Activated T-cell treated with anti-CD3 and anti-CD28 coated beads, Interleukin-2, amount 50 U/mL, for 72 hours (primary cell): ENCODE data around the gene GPSM3. TPM values are rescaled to one million over a fixed set of nuclear protein-coding genes. Genes with fewer than 3 reads are reported as not detected.

Source experiments
- ATAC-seq, 2 donors: fragments of 150-1000 bp; cut with Tn5 transposase; replicated peaks in 1 of 2; 2 replicates each; pipeline ENCODE4 v1.10.0; 2021; ENCODE audit warnings: moderate library complexity in 2 of 2, mild to moderate bottlenecking in 1 of 2
- DNase-seq, 2 donors: peaks; one replicate each; pipeline ENCODE4 v3.0.0; 2021 to 2022; ENCODE audit warnings: mixed read lengths in 1 of 2
- H3K27ac Mint-ChIP-seq: one replicate; pipeline ENCODE4 v1.8.0; 2022; ENCODE audit warnings: mild to moderate bottlenecking, moderate library complexity, mixed read lengths
- H3K27me3 Mint-ChIP-seq: one replicate; pipeline ENCODE4 v1.8.0; 2022; ENCODE audit warnings: low read depth, mixed read lengths
- H3K36me3 Mint-ChIP-seq, 2 donors: one replicate each; pipeline ENCODE4 v1.8.0; 2022; ENCODE audit warnings: mixed read lengths in 2 of 2, mild to moderate bottlenecking in 1 of 2; ENCODE audit not compliant: insufficient read depth in 2 of 2
- H3K4me1 Mint-ChIP-seq: one replicate; pipeline ENCODE4 v1.8.0; 2022; ENCODE audit warnings: low read depth, mixed read lengths
- H3K4me3 Mint-ChIP-seq, 2 donors: one replicate each; pipeline ENCODE4 v1.8.0; 2022; ENCODE audit warnings: mild to moderate bottlenecking in 2 of 2, mixed read lengths in 2 of 2, moderate library complexity in 2 of 2
- H3K9me3 Mint-ChIP-seq, 2 donors: one replicate each; pipeline ENCODE4 v1.8.0; 2022; ENCODE audit warnings: mixed read lengths in 2 of 2
- total RNA-seq, 2 donors: library from RNA; stranded (reverse); gene quantifications; one replicate each; pipeline ENCODE4 v1.2.3, GENCODE V29; 2022

The GPSM3 gene
- total RNA-seq, 2 donors from 2014 or later: 192 to 213 TPM

GRCh38 chr6:32153564-32154513 lies 38.6 kb downstream of the GPSM3 start, which contains the start of gene PPT2:
PPT2 (plus strand) TSS chr6:32154141; CDS start chr6:32154595, 454 bp downstream.
- DNase-seq (peak; percentile 78 to 81), ATAC-seq (peak; percentile 72 to 78)
- Mint-ChIP-seq H3K4me3 (peak within 1 kb of the TSS; percentile 95 to 99), H3K4me1 (peaks cover 47% of the 10 kb centered on the region), H3K27ac (peak within 1 kb of the TSS; percentile 26), H3K27me3 (peaks cover 13% of the 10 kb centered on the region), H3K36me3 (peaks cover 5 to 11% of the 10 kb centered on the region in 2 donors), H3K9me3 (no peaks in the 10 kb centered on the region)

GRCh38 chr6:32152769-32153563 lies 39.5 kb downstream of the GPSM3 start:
- H3K4me1 Mint-ChIP-seq: peaks cover 56% of the 10 kb centered on the region

GRCh38 chr6:32151863-32152768 lies 40.3 kb downstream of the GPSM3 start, which contains the start of gene PRRT1:
PRRT1 (minus strand) TSS chr6:32151939; CDS start chr6:32151827, 112 bp downstream.
- no peaks in the 10 kb centered on the region for H3K36me3 Mint-ChIP-seq
- ATAC-seq: no peak
- H3K9me3 Mint-ChIP-seq: no peaks in the 10 kb centered on the region
- peaks cover 28% of the 10 kb centered on the region for H3K27me3 Mint-ChIP-seq
- DNase-seq: no peak
- peak within 1 kb of the TSS; percentile 95 to 99 for H3K4me3 Mint-ChIP-seq
- peaks cover 60% of the 10 kb centered on the region for H3K4me1 Mint-ChIP-seq
- H3K27ac Mint-ChIP-seq: no peak within 1 kb of the TSS

More at GRCh38 chr6:32152769-32153563, 39.5 kb downstream of the GPSM3 start:
- peaks cover 22% of the 10 kb centered on the region for H3K27me3 Mint-ChIP-seq
- no peaks in the 10 kb centered on the region for H3K9me3 Mint-ChIP-seq
- DNase-seq (peak in 1 of 2 donors; percentile 5), ATAC-seq (no peak)
- H3K27ac Mint-ChIP-seq: peak overlapping the region; percentile 25
- peak overlapping the region; percentile 95 to 99 for H3K4me3 Mint-ChIP-seq
- H3K36me3 Mint-ChIP-seq: peaks cover 4 to 6% of the 10 kb centered on the region in 2 donors

- Mint-ChIP-seq H3K27me3 (peaks cover 34% of the 10 kb centered on the region), H3K4me1 (peaks cover 64% of the 10 kb centered on the region), H3K36me3 (no peaks in the 10 kb centered on the region), H3K27ac (no peak overlapping the region), H3K4me3 (peak overlapping the region; percentile 66 to 79), H3K9me3 (no peaks in the 10 kb centered on the region)
- ATAC-seq (no peak), DNase-seq (no peak)
These were observed 41.1 kb downstream of the GPSM3 start for GRCh38 chr6:32151181-32151862.

GRCh38 chr6:32149932-32150870 lies 42.2 kb downstream of the GPSM3 start:
- Mint-ChIP-seq H3K27me3 (peaks cover 37% of the 10 kb centered on the region), H3K27ac (no peak overlapping the region), H3K36me3 (no peaks in the 10 kb centered on the region), H3K9me3 (no peaks in the 10 kb centered on the region), H3K4me3 (peak overlapping the region; percentile 49 to 66), H3K4me1 (peaks cover 61% of the 10 kb centered on the region)
- ATAC-seq: no peak
- DNase-seq: no peak

GRCh38 chr6:32149092-32149755 lies 43.2 kb downstream of the GPSM3 start:
- no peaks in the 10 kb centered on the region for H3K36me3 Mint-ChIP-seq
- peak overlapping the region; percentile 83 to 91 for H3K4me3 Mint-ChIP-seq
- H3K9me3 Mint-ChIP-seq: no peaks in the 10 kb centered on the region
- no peak overlapping the region for H3K27ac Mint-ChIP-seq
- peaks cover 37% of the 10 kb centered on the region for H3K27me3 Mint-ChIP-seq
- DNase-seq (no peak), ATAC-seq (peak; percentile 27 to 43)
- H3K4me1 Mint-ChIP-seq: peaks cover 51% of the 10 kb centered on the region

GRCh38 chr6:32148289-32149091 lies 44.0 kb downstream of the GPSM3 start:
- peaks cover 37% of the 10 kb centered on the region for H3K27me3 Mint-ChIP-seq
- peak; percentile 86 for ATAC-seq
- H3K9me3 Mint-ChIP-seq: no peaks in the 10 kb centered on the region
- H3K4me1 Mint-ChIP-seq: peaks cover 48% of the 10 kb centered on the region
- no peak overlapping the region for H3K27ac Mint-ChIP-seq
- peak; percentile 84 to 86 for DNase-seq
- peak overlapping the region; percentile 83 to 91 for H3K4me3 Mint-ChIP-seq
- no peaks in the 10 kb centered on the region for H3K36me3 Mint-ChIP-seq

GRCh38 chr6:32147401-32148132 lies 44.9 kb downstream of the GPSM3 start:
- peaks cover 39% of the 10 kb centered on the region for H3K4me1 Mint-ChIP-seq
- H3K36me3 Mint-ChIP-seq: no peaks in the 10 kb centered on the region
- no peak overlapping the region for H3K27ac Mint-ChIP-seq
- ATAC-seq (no peak), DNase-seq (no peak)
- no peaks in the 10 kb centered on the region for H3K9me3 Mint-ChIP-seq
- peaks cover 37% of the 10 kb centered on the region for H3K27me3 Mint-ChIP-seq
- peak overlapping the region; percentile 83 to 91 for H3K4me3 Mint-ChIP-seq

GRCh38 chr6:32146687-32147086 lies 45.8 kb downstream of the GPSM3 start:
- no peaks in the 10 kb centered on the region for H3K36me3 Mint-ChIP-seq
- no peak overlapping the region for H3K4me3 Mint-ChIP-seq
- H3K4me1 Mint-ChIP-seq: peaks cover 34% of the 10 kb centered on the region
- DNase-seq (no peak), ATAC-seq (no peak)
- no peaks in the 10 kb centered on the region for H3K9me3 Mint-ChIP-seq
- no peak overlapping the region for H3K27ac Mint-ChIP-seq
- H3K27me3 Mint-ChIP-seq: peaks cover 37% of the 10 kb centered on the region

GRCh38 chr6:32146287-32146686 lies 46.2 kb downstream of the GPSM3 start:
- Mint-ChIP-seq H3K4me3 (no peak overlapping the region), H3K27ac (no peak overlapping the region), H3K4me1 (peaks cover 31% of the 10 kb centered on the region), H3K27me3 (peaks cover 34% of the 10 kb centered on the region), H3K9me3 (no peaks in the 10 kb centered on the region), H3K36me3 (no peaks in the 10 kb centered on the region)
- DNase-seq (no peak), ATAC-seq (no peak)
